ENCODE results near the gene MEF2A.
"Not testable (repeated sequence)": the region's sequence is repeated elsewhere in the genome, so short reads cannot be mapped to it uniquely, and the experiment has no call there.

MEF2A gene

DNA sequence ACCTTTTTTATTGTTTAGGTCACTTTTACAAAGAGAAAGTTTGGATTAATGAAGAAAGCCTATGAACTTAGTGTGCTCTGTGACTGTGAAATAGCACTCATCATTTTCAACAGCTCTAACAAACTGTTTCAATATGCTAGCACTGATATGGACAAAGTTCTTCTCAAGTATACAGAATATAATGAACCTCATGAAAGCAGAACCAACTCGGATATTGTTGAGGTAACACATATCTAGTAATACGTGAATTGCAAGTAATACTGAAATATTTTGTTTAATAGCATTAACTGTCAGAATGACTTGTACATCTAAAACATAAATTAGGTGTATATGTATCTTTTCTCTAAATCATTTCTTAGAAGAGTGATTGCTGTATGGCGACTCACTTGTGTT, 79.8 kb downstream of the MEF2A start:
- DNase-seq = no peak

DNA sequence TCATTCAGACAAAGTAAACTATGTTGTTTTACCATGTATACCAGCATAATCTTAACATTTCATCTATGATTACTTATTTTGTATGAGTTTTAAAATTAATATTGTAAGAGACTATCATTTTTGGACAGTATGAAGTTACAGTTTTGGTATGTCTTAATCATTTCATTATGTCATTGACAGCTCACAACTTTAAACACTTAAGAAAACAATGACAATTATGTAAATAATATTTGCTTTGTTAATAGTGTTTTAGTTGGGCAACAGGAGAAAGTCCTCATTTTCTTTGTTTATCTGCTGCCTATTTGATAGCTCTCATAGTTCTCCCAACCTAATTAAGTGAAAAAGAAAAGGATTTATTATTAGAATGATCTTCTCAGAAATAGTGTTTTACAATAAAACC, 80.2 kb downstream of the MEF2A start:
- DNase-seq = no peak

DNA sequence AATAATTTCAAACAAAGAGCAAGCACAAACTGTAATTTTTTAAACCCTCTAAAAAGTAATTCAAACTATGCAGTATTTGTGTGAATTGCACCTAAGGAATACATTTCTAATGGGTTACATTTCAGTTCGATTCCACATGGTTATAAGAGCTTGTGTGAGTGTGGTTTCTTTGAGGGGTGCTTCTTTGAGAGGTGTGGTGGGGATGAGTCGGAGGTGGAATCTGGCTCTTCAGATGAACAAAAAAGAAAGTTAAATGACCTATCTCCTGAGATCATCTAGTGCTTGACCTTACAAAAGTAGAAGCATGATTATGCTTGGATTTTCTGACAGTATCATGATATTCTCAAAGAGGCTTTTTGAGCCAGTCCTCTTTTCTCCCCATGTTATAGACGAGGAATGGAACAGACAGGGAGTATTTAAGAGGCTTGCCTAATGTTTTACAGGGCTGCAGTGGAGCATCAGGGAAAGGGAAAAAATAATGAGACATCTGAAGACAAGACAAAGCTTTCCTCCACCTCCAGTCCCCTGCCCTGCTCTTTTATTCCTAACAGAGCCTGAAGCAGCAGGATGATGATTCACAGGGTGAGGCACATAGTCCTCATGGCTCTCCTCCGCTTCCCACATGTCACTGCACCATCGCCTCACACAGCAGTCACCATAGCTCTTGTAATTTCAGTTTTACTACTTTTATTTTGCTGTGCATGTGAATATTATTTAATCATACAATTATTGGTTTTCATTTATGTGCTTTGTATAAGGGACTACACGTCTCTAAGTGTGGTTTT, 85.4 kb downstream of the MEF2A start:
- peak in 3 of 51 donors; percentile 4 to 37 (median 18) for DNase-seq

DNA sequence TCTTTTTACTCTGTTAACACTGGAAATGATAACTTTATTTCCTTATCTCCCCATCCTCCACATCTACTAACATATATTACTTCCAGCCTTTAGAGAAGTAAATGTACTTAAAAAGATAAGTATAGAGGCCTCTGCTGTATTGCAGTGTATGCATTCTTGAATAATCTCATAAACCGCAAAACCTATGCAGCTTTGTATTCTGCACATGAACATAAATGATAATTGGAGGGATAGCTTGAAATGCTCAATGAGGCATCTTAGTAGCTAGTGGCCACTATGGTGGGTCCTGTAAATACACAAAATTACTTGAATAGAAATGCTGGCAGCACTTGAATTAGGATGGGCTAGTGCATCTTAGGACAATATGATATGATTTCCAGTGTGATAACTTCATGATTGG, 90.4 kb downstream of the MEF2A start:
- DNase-seq = no peak

DNA sequence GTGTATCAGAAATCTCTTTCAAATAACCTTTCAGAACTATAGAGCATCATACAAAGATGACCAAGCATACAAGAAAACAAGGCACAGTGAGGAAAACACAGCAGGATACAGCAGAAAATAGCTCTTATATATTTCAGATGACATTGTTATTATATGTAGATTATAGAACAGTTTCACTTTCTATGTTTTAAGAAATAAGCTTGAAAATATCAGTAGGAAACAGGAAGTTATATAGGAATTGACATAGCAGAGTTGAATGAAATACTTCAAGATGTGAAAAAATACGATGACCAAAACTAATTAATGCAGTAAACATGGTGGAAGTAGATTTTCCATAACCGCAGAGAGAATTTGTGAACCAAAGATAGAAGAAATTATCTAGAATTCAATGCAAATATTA, 92.2 kb downstream of the MEF2A start:
- no peak for DNase-seq

DNA sequence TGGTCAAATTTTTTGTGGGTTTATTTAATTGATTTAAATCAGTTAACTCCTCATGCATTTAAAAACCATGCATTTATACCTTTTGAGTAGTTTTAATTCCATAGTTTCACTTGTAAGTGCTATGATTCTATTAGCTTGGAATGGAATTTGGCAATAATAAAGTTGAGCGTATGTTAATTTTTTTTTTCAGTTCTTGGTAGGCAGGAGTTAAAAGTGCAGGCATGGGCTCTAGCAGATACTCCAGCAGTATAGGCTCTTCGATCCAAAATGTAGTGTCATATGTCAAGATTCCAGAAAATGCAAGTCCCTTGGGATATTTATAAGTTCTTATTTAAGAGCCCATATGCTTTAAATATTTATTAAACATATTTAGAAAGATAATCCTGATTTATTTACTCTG, 97.1 kb downstream of the MEF2A start:
- DNase-seq = no peak

DNA sequence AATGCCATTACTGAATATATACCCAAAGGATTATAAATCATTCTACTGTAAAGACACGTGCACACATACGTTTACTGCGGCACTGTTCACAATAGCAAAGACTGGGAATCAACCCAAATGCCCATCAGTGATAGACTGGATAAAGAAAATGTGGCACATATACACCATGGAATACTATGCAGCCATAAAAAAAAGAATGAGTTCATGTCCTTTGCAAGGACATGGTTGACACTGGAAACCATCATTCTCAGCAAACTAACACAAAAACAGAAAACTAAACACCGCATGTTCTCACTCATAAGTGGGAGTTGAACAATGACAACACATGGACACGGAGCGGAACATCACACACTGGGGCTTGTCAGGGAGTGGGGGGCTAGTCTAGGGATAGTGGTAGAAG, 100.3 kb downstream of the MEF2A start:
- not testable (repeated sequence) for DNase-seq

DNA sequence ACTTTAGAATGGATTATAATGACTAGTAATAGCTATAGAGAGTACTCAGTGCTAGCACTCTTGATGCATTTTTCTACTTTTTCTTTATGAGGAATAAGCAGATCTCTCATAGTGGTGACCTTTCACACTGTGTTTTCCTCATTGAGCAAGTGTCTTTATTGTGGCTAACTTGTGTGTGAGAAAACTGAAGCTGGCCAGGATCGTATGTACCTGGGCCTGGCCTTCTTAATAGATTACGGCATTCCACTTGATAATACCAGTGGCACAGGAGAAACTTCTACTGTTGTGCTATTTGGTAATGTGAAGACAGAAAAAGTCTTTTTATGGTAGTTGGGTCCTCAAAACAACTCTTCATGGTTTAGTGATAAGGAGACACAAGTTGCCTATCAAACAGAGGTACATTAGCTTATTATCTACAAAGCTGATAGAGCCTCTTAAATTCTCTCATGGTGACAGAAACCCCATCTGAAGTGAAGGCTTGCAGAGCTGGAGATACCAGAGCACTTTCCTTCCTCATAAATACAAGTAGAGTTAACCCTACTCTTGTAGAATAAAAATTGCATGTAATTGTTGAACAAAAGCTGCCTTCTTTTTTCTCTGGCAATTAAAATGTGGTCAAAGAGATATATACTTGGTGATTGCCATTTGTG, 102.9 kb downstream of the MEF2A start:
- no peak for DNase-seq

DNA sequence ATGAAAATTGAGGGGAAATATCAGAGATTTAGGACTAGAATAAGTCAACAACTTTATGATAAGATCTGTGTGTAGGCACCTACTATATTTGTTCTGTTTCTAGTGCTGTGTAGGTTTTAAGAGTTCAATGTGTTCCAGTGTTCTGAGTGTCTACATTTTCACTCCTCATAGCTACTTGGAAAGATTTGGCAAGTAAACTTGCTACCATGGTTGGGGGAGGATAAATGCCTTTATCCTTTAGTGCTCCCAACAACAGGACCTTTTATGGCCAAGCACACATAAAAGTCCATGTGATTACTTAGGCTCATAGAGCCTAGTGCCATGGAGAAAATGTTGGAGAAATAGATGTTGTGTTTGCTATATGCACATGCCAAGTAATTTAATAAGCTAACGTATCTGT, 103.5 kb downstream of the MEF2A start:
- no peak for DNase-seq

DNA sequence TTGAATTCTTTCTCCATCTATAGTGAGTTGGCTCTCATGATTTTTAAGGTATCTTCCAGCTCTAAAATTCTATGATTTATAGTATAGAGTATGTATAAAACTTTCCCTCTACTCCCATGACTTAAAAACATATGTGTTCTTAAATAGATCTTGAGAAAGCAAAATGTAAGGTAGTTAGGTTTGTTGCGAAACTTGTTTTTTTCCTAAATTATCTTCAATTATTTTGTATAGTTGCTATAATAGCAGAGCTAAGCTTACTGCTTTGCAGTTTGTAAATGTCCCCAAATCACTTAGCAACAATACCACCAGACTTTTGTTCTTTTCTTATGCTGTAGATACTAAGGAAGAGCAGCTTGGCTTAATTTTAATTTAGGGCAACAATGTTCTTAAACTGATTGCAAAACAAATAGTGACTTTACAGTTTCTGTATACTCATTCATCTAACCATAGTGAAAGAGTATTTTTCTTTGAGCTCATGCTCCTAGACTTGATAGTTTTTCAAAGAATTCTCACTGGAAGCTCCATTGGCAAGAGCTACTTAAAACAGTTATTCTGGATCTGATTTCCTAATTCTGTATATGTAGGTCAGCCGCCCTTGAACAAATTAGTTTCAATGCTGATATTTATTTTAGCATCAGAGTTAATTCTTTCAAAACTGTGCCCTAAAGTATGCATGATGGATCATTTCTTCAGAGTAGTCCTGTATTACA, 106.3 kb downstream of the MEF2A start:
- no peak for DNase-seq

DNA sequence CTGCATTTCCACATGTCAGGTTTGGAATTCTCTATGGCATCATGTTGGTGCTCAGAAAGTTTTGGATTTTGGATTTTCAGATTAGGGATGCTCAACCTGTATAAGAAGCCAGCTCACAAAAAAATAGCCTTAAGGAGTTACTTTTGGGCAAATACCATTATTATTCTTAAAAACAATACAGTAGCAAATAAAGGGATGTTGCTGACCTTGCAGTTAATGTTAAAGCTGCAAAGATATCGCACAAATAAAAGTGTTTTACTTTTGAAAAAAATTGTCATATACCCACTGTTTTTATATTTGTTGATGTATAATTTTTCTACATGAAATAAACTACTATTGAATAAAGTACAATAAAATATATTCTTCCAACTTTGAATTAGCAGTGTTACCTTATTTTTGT, 107.3 kb downstream of the MEF2A start:
- no peak for DNase-seq

DNA sequence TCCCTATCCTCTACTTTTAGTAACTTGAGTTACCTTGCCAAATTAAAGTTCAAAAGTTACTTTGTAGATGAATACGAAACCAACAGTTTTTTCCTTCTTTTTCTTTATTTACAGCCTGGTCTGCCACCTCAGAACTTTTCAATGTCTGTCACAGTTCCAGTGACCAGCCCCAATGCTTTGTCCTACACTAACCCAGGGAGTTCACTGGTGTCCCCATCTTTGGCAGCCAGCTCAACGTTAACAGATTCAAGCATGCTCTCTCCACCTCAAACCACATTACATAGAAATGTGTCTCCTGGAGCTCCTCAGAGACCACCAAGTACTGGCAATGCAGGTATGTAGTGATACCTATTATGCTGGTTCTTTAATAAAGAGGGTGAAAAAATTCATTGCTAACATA, 108.5 kb downstream of the MEF2A start:
- DNase-seq = no peak

DNA sequence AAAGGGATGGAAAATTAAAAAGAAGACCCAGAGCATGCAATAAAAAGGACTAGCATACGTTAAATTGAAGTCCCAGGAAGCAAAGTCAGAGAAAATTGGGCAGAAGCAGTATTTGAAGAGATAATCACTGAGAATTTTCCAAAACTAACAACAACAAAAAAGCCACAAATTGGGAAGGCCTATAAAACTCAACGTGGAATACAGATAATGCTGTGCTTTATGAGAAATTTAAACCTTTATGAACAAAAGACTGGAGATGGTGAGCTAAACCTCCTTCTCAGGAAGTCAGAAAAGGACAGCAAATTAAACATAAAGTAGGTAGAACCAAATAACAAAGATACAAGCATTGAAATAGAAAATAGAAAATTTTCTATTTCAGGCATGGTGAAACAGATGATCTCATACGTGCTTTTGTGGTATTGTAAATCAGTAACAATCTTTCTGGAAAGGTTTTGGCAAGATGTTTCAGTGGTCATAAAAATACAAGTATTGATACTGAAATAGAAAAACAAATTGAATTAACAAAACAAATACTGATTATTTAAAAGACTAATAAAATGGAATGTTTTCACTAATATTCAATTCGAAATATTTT, 111.9 kb downstream of the MEF2A start:
- no peak for DNase-seq

DNA sequence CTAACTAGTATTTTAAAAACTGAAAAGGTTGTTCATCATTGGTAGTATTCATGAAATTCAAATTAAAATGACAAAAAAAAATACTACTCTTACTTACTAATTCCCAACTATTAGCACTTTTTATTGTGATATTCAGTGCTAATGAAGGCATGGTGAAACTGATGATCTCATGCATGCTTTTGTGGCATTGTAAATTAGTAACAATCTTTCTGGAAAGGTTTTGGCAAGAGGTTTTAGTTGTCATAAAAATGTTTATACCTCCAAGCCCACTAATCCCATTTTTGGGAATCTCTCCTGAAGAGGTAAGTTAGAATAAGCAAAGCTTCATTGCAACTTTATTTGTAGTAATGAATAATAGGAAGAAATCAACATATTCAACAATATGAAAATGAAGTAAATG, 114.5 kb downstream of the MEF2A start:
- no peak for DNase-seq

DNA sequence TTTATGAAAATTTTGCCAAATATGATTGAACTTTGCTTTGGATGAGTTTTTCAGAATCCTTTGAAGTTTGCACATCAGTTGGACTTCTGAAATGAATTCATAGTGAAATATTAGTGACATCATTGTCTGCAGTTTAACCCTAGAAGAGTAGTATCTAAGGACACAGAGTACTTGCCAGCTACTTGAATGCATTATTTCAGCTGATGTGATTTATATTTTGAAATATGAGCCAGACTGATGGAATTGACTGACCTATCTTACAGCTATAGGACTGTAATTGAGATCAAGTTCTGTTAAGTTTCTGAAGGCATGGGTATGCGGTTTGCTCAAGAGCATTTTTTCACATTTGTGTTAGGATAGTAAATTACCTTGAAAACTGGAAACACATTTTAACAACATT, 116.2 kb downstream of the MEF2A start:
- no peak for DNase-seq

DNA sequence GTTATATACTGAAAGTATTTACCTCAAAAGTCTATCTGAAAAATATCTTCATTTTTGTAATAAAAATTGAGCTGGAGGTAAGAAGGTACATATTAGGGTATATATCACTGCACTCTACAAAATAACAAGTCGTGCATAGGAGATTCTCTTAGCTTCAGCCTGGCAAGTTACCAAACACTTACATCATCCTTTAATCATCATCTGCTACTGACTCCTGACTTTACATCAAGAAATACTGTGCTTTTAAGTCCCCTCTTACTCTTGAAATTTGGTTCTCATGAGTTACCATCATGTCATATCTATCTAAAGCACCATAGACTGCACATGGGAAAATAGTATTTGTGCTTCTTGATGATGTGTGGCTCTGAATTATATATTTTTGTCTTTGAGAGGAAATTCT, 116.7 kb downstream of the MEF2A start:
- DNase-seq = no peak

DNA sequence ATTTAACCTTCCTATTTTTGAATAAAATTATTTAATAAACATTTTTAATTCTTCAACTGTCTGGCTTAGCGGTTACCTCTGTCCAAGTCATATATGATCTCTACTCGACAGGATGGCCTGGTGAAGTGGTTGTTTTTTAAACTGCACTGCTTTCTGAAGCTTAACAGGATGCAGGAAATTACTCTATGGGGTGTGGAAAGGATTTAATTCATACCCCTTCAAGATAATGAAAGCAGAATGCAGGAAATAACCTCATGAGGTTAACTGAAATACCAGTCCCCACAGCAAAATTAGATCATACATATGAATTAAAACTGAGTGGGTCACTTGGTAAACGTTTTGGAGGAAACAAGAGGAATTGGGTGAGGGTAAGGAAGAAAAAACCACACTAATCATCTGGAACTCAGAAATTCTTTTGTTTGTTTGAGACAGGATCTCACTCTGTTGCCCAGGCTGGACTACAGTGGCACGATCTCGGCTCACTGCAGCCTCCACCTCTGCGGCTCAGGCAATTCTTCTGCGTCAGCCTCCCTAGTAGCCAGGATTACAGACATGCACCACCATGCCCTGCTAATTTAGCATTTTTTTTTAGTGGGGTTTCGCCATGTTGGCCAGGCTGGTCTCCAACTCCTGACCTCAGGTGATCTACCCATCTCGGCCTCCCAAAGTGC, 117.4 kb downstream of the MEF2A start:
- DNase-seq = no peak

DNA sequence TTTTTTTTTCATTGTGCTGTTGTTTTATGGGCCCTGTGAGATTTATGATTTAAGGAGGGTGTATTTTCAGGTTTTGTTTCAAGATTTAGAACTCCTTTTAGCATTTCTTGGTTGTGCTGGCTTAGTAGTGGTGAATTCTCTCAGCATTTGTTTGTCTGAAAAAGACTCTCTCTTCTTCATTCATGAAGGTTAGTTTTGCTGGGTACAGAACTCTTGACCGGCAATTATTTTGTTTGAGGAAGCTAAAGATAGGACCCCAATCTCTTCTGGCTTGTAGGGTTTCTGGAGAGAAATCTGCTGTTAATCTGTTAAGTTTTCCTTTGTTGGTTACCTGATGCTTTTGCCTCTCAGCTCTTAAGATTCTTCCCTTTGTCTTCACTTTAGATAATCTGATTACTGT, 120.5 kb downstream of the MEF2A start:
- DNase-seq = no peak

DNA sequence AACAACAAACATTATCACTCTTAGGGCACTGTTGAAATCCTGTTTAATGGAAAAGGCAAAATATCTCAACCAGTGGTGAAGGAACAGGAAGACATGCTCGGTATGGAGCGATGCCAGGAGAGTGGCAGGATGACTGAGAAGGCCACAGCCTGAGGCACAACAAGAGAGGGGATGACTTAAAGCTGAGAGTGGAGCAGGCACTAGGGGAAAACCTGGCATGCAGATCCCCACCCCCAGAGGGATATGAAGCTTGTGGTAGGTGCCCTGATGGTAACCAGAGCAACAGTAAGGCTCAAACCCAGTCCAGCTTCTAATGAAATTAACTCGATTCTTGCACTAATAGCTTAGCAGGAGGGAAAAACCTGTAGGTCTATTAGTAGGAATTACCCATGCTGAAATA, 127.0 kb downstream of the MEF2A start:
- no peak for DNase-seq

DNA sequence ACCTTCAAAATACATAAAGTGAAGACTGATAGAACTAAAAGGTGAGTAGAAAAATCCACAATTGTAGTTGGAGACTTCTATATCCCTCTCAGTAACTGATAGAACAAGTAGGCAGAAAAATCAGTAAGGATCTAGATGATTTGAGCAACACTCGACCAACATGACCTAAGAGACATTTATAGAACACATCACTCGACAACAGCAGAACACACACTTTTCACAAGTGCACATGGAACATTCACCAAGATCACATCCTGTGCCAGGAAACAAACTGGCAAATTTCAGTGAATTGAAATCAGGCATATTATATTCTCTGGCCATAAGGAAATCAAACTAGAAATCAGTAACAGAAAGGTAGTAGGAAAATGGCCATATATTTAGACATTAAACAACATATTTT, 130.3 kb downstream of the MEF2A start:
- no peak for DNase-seq

DNA sequence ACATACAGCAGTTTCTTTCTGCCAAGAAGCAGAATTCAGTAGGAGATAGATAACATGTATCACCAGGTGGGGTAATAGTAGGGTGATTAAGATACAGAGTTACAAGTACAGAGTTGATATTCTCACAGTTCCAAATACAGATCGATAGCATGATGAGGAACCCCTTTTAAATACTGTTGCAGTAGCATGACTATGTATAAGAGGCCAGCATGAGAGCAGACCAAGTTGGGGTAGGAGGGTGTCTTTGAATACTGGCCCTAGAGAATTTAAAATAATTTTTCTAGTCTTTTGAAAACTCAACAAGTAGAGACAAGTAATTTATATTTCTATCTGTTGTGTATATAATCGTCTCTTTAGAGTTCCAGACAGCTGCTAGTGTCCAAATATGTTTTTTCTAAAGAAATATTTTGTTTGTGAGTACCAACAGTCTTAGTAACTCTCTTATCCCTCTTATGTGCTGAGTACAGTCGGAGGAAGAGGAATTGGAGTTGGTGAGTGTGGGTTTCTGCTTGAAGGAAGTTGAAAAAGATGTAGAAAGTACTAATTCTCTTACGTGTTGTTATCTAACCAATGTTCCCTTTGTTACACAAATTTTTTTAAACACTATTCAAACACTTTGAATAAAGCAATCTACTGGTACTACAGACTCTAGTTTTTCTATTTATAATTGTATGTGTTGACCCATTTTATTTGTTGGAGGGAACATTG, 137.3 kb downstream of the MEF2A start:
- no peak for DNase-seq
